ENCODE measurements around the gene HOXA13. TPM values are rescaled to one million over a fixed set of nuclear protein-coding genes. Genes with fewer than 3 reads are reported as not detected.
A peak's percentile ranks its signal among the peaks of the same experiment; 100 is the strongest.

The HOXA13 gene
- total RNA-seq, 4 donors from 2014 or later, result not detected

DNA sequence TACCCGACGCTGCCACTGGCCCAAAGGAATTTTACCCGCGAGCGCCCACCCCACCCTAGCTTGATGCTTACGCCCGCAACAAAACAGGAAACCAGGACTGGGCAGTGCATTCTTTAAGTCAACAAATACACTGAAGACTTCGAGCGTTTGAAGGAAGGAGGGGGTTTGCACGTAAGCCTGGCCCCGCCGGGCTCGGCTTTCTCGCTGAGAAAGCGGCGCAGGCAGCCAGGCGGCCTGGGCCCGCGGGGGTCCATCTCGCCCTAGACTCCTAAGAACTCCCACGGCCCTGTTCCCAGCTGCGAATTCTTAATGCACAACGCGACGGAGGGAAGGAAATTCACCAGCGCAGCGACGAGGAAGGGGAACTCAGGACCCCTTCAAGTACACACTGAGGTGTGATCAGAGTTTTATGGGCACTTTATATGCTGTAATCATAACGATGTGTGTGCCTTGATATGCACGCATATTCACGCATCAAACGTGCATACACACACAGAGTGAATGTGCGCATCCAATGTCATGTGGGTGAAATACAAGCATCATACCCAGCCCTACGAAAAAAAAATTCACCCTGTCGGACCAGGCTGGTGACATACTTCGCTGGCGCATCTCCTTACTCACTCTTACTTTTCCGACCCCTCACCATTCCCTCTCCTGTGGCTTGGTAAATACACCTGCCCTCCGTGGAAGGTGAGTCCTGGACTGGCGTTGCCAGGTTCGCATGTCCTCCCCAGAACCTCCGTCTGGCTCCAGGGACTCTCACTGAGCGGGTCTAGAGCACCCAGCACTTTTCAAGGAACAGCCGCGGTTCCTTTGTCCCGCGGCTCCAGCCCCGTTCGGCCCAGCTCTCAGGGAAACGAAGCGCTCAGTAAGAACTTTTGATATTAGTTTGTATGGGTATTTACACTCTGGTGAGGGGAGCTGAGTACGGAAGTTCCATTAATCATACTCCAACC is 5.7 kb upstream of the HOXA13 start:
- no peak for TF ChIP-seq CTCF (IDR thresholded peaks at IDR 0.05)
- TF ChIP-seq POLR2A (IDR thresholded peaks at IDR 0.05), result no peak
- DNase-seq, result no peak
- Histone ChIP-seq H3K4me3 (no peak overlapping the region), H3K9me3 (no peaks in the 10 kb centered on the region), H3K27me3 (peaks cover 0 to 77% of the 10 kb centered on the region in 2 donors), H3K4me1 (peaks cover 0 to 27% (median 5%) of the 10 kb centered on the region in 4 donors), H3K27ac (no peak overlapping the region), H3K36me3 (no peaks in the 10 kb centered on the region)

DNA sequence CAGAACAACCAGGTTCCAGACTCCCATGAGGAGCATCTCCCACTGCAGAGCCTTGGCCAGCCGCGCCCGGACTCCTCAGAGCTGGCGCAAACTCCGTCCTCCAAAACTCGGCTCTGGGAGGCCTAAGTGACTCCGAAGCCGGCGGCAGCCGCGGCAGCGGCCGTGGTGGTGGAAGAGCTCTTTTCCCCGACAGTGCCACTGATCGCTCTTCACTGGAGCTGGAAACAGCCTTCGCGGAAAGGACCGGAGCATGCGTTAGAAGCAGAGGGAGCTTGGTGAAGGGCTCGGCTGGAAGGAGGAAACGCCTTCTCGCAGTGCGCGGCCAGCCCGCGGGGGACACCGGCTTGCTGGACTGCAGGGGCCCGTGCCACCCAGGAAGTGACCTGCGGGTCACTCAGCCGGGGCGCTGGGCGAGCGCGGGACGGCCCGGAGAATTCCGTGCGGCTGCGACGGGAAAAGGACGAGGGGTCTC is 5.0 kb upstream of the HOXA13 start:
- Histone ChIP-seq H3K9me3 (no peaks in the 10 kb centered on the region), H3K27me3 (peaks cover 0 to 76% of the 10 kb centered on the region in 2 donors), H3K27ac (no peak overlapping the region), H3K4me3 (no peak overlapping the region), H3K4me1 (peaks cover 0 to 31% (median 11%) of the 10 kb centered on the region in 4 donors), H3K36me3 (no peaks in the 10 kb centered on the region)
- DNase-seq, result peak in 1 of 3 donors; percentile 53
- TF ChIP-seq POLR2A (IDR thresholded peaks at IDR 0.05), result no peak
- TF ChIP-seq CTCF (IDR thresholded peaks at IDR 0.05), result no peak

DNA sequence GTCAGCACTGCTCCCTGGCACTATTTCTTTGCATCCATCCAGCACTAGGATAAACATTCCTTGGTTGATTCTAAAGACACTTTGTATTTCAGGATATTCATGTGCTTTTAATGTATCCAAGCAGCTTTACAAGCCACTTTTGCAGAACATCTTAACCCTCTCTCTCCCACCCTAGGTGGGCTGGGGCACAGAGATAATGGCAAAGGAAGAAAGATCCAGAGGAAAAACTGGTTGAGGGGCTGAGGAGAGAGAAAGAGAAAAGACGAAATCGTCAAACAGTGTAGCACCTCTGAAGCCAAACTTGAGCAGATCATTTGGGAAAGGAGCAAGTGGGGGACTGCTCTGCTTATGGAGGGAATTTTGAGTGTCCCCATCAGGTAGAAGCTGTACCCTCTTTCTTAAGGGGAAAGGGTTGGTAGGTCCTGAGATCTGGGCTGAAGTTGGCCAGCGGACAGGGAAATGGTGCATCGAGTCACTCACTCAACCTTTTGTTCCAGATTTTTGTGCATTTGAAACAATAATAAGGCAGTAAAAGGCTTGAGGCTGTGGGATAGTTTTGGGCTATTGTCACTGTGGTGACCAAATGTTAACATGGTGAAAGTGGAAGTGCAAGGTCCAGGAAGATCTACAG is 4.2 kb upstream of the HOXA13 start:
- H3K9me3 ChIP-seq, result peaks cover 0 to 4% (median 0%) of the 10 kb centered on the region in 4 donors
- H3K4me3 ChIP-seq, result no peak overlapping the region
- peaks cover 0 to 76% of the 10 kb centered on the region in 2 donors for H3K27me3 ChIP-seq
- H3K27ac ChIP-seq, result no peak overlapping the region
- no peaks in the 10 kb centered on the region for H3K36me3 ChIP-seq
- no peak for DNase-seq
- TF ChIP-seq POLR2A (IDR thresholded peaks at IDR 0.05) (no peak), CTCF (IDR thresholded peaks at IDR 0.05) (no peak)
- peaks cover 1 to 36% (median 13%) of the 10 kb centered on the region in 4 donors for H3K4me1 ChIP-seq

DNA sequence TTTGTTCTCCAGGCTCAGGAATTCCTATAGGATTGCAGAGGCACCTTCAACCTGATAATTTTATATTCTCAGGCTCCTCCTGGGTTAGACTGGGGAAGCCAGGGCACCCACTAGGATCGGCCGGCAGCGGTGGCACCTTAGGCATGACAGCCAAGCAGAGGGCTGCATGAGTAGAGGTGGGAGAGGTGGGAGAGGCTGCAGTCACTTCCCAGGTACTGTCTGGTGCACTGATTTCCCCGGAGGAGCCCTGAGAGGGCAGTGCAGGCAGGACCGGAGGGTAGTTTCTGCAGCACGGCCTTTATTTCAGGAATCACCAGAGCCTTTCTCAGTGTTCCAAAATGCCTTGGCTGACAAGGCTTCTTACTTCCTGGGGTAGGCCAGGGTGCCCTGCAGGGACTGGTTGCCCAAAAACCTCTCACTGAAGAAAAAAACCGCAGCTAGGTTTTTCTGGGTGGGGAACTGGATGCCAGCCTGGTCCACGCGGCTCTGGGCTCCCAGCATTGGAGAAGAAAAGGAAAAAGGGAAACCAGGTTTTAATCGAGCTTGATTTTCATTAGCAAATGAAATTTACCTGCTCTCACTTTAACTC is 3.6 kb upstream of the HOXA13 start:
- Histone ChIP-seq H3K27ac (no peak overlapping the region), H3K4me3 (no peak overlapping the region), H3K4me1 (peaks cover 4 to 42% (median 13%) of the 10 kb centered on the region in 4 donors), H3K9me3 (peaks cover 0 to 6% (median 0%) of the 10 kb centered on the region in 4 donors), H3K36me3 (no peaks in the 10 kb centered on the region), H3K27me3 (peaks cover 0 to 82% of the 10 kb centered on the region in 2 donors)
- DNase-seq, result peak in 1 of 3 donors; percentile 33
- TF ChIP-seq CTCF (IDR thresholded peaks at IDR 0.05), result no peak
- TF ChIP-seq POLR2A (IDR thresholded peaks at IDR 0.05), result no peak

DNA sequence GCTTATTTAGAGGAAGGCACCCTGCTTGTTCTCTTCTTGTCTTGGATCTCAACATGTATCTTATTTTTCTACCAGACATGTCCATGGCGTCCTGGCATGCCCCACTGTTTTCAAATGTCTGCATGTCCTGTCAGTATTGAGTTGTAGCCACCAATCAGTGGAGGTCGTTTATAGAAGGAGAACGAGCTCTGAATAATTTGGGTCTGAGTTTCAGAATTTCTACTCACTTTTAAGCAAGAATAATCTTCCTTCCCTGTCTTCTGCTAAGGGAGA is 2.9 kb upstream of the HOXA13 start:
- DNase-seq, result no peak
- no peak overlapping the region for H3K27ac ChIP-seq

More for the DNA sequence above, 2.9 kb upstream of the HOXA13 start:
- Histone ChIP-seq H3K27me3 (peaks cover 0 to 89% of the 10 kb centered on the region in 2 donors), H3K4me3 (no peak overlapping the region), H3K4me1 (peaks cover 4 to 44% (median 13%) of the 10 kb centered on the region in 4 donors), H3K9me3 (peaks cover 0 to 6% (median 0%) of the 10 kb centered on the region in 4 donors), H3K36me3 (no peaks in the 10 kb centered on the region)
- TF ChIP-seq CTCF (IDR thresholded peaks at IDR 0.05) (no peak), POLR2A (IDR thresholded peaks at IDR 0.05) (no peak)

Data from Peyer's patch (tissue), 4 donors.